Fibroblast of upper back skin (primary cell): ENCODE data around the gene ASCL3.
"Not testable (repeated sequence)": the region's sequence is repeated elsewhere in the genome, so short reads cannot be mapped to it uniquely, and the experiment has no call there.

ENCODE experiments used
- DNase-seq: peaks from one replicate; pipeline ENCODE4 v3.0.0-alpha.2; 2013

ASCL3 gene

DNA sequence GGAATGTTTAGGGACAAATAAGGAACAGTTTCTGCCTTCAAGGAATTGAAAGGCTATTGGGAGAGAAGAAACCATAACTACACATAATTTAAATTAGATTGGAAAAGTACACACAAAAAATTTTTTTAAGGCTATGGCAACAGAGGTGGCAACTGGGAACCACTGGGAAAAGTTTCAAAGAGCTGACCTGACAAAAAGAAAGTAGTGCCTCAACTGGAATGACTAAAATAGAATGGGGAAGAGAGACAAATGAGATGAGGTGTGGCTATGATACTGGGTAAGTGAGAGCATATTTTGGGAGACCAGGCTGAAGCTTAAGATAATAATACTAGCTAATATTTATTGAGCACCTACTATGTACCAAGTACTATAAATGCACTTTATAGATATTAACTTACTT, 34.7 kb downstream of the ASCL3 start:
- DNase-seq: no peak

DNA sequence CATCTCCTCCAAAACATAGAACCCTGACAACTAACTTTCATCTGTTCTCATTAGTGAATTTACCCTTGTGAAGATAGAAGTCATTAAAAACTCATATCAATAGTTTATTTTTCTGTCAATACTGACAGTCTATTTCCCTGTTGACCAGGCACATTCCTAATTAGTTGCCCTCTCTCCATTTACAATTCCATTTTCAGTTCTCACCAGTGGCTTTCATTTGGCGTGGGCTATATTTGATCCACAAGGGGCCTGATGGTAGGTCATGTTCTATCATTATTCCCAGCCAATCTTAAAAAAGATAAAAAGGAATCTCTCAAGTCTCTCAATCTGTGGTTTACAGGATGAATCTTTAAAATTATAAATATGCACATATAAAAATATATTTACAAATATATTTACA, 35.7 kb downstream of the ASCL3 start:
- DNase-seq: no peak

GRCh38 chr11:8905528-8906165, 37.2 kb downstream of the ASCL3 start:
- DNase-seq: peak; percentile 87

DNA sequence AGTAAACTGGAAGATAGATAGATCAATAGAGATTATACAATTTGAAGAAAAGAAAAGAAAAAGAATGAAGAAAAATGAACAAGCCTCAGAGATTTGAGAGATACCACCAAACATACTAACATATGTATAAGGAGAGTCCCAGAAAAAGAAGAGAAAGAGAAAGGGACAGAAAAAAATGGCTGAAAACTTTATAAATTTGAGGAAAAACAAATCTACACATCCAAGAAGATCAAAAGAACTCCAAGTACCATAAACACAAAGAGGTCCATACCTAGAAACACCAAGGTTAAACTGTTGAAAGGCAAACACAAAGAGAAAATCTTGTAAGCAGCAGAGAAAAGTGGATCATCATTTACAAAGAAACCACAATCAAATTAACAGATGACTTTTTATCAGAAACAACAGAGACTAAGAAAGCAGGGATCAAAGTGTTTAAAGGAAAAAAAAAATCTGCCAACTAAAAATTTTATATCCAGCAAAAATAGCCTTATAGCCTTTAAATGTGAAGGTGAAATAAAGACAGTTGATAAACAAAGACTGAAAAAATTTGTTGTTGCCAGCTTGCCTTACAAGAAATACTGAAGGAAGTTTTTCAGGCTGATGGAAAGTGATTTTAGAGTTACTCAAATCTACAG, 43.6 kb downstream of the ASCL3 start:
- DNase-seq: no peak

DNA sequence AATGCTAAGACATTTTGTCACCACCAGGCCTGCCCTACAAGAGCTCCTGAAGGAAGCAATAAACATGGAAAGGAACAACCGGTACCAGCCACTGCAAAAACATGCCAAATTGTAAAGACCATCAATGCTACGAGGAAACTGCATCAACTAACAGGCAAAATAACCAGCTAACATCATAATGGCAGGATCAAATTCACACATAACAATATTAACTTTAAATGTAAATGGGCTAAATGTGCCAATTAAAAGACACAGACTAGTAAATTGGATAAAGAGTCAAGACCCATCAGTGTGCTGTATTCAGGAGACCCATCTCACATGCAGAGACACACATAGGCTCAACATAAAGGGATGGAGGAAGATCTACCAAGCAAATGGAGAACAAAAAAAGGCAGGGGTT, 51.6 kb downstream of the ASCL3 start:
- not testable (repeated sequence) for DNase-seq
